Measurements from ENCODE around the gene PYGB. TPM values are rescaled to one million over a fixed set of nuclear protein-coding genes. Genes with fewer than 3 reads are reported as not detected.
"Not testable (repeated sequence)": the region's sequence is repeated elsewhere in the genome, so short reads cannot be mapped to it uniquely, and the experiment has no call there.

Gene PYGB
- total RNA-seq, 1 donor from 2014 or later = 37.9 TPM

- no peak for DNase-seq (ENCODE audit: low spot score)
- ATAC-seq = peak; percentile 9
- intact Hi-C loops (cut with DNase I) = no loop called here
Observed at GRCh38 chr20:25300496-25301170, 52.7 kb downstream of the PYGB start.

GRCh38 chr20:25301357-25301920 lies 53.6 kb downstream of the PYGB start:
- DNase-seq (ENCODE audit: low spot score) (no peak), ATAC-seq (no peak)
- intact Hi-C loops (cut with DNase I) = no loop called here

GRCh38 chr20:25302596-25302995 lies 54.7 kb downstream of the PYGB start:
- intact Hi-C loops (cut with DNase I) = no loop called here
- ATAC-seq (no peak), DNase-seq (ENCODE audit: low spot score) (no peak)

- no peak for DNase-seq (ENCODE audit: low spot score)
- intact Hi-C loops (cut with DNase I) = no loop called here
- ATAC-seq = no peak
Observed at GRCh38 chr20:25303292-25304024, 55.6 kb downstream of the PYGB start.

GRCh38 chr20:25304025-25304549 lies 56.2 kb downstream of the PYGB start:
- intact Hi-C loops (cut with DNase I) = no loop called here
- ATAC-seq = no peak

GRCh38 chr20:25306991-25307903 lies 59.4 kb downstream of the PYGB start:
- DNase-seq (ENCODE audit: low spot score) (no peak), ATAC-seq (no peak)
- intact Hi-C loops (cut with DNase I) = no loop called here

More at GRCh38 chr20:25304025-25304549, 56.2 kb downstream of the PYGB start:
- DNase-seq (ENCODE audit: low spot score) = no peak

GRCh38 chr20:25308083-25308491 lies 60.2 kb downstream of the PYGB start:
- ATAC-seq (no peak), DNase-seq (ENCODE audit: low spot score) (no peak)
- intact Hi-C loops (cut with DNase I) = no loop called here

- intact Hi-C loops (cut with DNase I) = no loop called here
- ATAC-seq (peak; percentile 1), DNase-seq (ENCODE audit: low spot score) (peak; percentile 63)
Observed at GRCh38 chr20:25308671-25309394, 60.9 kb downstream of the PYGB start.

GRCh38 chr20:25309395-25310267 lies 61.7 kb downstream of the PYGB start:
- DNase-seq (ENCODE audit: low spot score) (peak; percentile 69), ATAC-seq (peak; percentile 84)
- intact Hi-C loops (cut with DNase I) = no loop called here

GRCh38 chr20:25310268-25310920 lies 62.5 kb downstream of the PYGB start:
- intact Hi-C loops (cut with DNase I) = no loop called here
- DNase-seq (ENCODE audit: low spot score) (peak; percentile 73), ATAC-seq (peak; percentile 95)

- intact Hi-C loops (cut with DNase I) = no loop called here
- peak; percentile 35 for ATAC-seq
- DNase-seq (ENCODE audit: low spot score) = peak; percentile 58
Observed at GRCh38 chr20:25310921-25311728, 63.2 kb downstream of the PYGB start.

- DNase-seq (ENCODE audit: low spot score) = peak; percentile 52
- ATAC-seq; intact Hi-C loops (cut with DNase I): not testable (repeated sequence)
Observed at GRCh38 chr20:25312716-25313115, 64.8 kb downstream of the PYGB start.

GRCh38 chr20:25313593-25313992 lies 65.7 kb downstream of the PYGB start:
- ATAC-seq (no peak), DNase-seq (ENCODE audit: low spot score) (no peak)
- intact Hi-C loops (cut with DNase I) = no loop called here

GRCh38 chr20:25314497-25315417 lies 66.9 kb downstream of the PYGB start:
- intact Hi-C loops (cut with DNase I) = no loop called here
- peak; percentile 51 for DNase-seq (ENCODE audit: low spot score)
- ATAC-seq = no peak

Data from sciatic nerve (tissue), 2 donors.